Prostate gland (tissue), 2 donors: Measurements from ENCODE around the gene ISCU.

ENCODE experiments used
- POLR2A ChIP-seq: fragments of 450-650 bp; IDR thresholded peaks from one replicate; pipeline ENCODE4 v1.6.1; 2016; ENCODE audit warnings: antibody characterized with exemption, mild to moderate bottlenecking
- TF ChIP-seq, protein P1 (sequence below), 4 experiments: fragments of 200-600 bp in 2 of 4; fragments of 450-650 bp in 2 of 4; sonication (generic) in 2 of 4; IDR thresholded peaks; 1 replicate in 3 of 4; 2 replicates in 1 of 4; pipeline ENCODE4 v1.5.1; 2016 to 2019; ENCODE audit warnings: antibody characterized with exemption in 4 of 4, mild to moderate bottlenecking in 2 of 4, moderate library complexity in 2 of 4

DNA sequence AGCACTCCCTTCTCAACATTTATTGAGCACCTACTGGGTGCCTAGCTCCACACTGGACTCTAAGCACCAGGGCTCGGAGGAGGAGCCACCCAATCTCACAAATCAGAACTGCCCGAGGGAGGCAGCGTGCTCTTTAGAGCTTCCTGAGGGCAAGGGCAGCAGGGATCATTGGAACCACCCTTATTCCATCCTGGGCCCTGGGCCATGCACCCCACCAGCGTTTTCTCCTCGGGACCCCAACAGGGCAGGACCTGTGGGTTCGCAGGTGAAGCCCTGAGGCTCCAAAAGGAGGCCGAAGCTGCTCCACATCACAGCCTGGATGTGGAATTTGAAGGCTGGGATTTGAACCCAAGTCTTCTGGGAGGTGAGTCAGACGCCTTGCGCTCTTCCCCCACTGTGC is 20.1 kb downstream of the ISCU start:
- TF ChIP-seq, protein P1, sequence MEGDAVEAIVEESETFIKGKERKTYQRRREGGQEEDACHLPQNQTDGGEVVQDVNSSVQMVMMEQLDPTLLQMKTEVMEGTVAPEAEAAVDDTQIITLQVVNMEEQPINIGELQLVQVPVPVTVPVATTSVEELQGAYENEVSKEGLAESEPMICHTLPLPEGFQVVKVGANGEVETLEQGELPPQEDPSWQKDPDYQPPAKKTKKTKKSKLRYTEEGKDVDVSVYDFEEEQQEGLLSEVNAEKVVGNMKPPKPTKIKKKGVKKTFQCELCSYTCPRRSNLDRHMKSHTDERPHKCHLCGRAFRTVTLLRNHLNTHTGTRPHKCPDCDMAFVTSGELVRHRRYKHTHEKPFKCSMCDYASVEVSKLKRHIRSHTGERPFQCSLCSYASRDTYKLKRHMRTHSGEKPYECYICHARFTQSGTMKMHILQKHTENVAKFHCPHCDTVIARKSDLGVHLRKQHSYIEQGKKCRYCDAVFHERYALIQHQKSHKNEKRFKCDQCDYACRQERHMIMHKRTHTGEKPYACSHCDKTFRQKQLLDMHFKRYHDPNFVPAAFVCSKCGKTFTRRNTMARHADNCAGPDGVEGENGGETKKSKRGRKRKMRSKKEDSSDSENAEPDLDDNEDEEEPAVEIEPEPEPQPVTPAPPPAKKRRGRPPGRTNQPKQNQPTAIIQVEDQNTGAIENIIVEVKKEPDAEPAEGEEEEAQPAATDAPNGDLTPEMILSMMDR (IDR thresholded peaks at IDR 0.05) = no peak
- TF ChIP-seq POLR2A = no peak
